H9 (cell line): ENCODE results near the gene NPAS1. TPM values are rescaled to one million over a fixed set of nuclear protein-coding genes. Genes with fewer than 3 reads are reported as not detected.

ENCODE experiments used
- DNase-seq: peaks from one replicate; pipeline ENCODE4 v3.0.0-alpha.2; 2017
- H2AFZ ChIP-seq: one replicate; pipeline ENCODE4 v1.6.1; 2013; ENCODE audit warnings: mild to moderate bottlenecking, low read length, control low read depth, moderate library complexity
- H2AK5ac ChIP-seq: 2 replicates; pipeline ENCODE4 v1.6.1; 2013; ENCODE audit warnings: low read length, control low read depth, mixed read lengths; ENCODE audit not compliant: insufficient read length
- H2BK120ac ChIP-seq: one replicate; pipeline ENCODE4 v1.6.1; 2013; ENCODE audit warnings: low read depth, mild to moderate bottlenecking, low read length, control low read depth, inconsistent platforms; ENCODE audit not compliant: poor library complexity, severe bottlenecking
- H2BK12ac ChIP-seq: 2 replicates; pipeline ENCODE4 v1.6.1; 2013; ENCODE audit warnings: low read length, control low read depth, mixed read lengths, low read depth; ENCODE audit not compliant: insufficient read length
- H2BK15ac ChIP-seq: 2 replicates; pipeline ENCODE4 v1.6.1; 2013; ENCODE audit warnings: low read depth, low read length, control low read depth
- H2BK20ac ChIP-seq: one replicate; pipeline ENCODE4 v1.6.1; 2013; ENCODE audit warnings: low read depth, mild to moderate bottlenecking, low read length, control low read depth, inconsistent platforms; ENCODE audit not compliant: poor library complexity, severe bottlenecking
- H2BK5ac ChIP-seq: 2 replicates; pipeline ENCODE4 v1.6.1; 2013; ENCODE audit warnings: low read length, control low read depth, mixed read lengths; ENCODE audit not compliant: insufficient read length
- H3K14ac ChIP-seq: 2 replicates; pipeline ENCODE4 v1.6.1; 2013; ENCODE audit warnings: low read length, control low read depth; ENCODE audit not compliant: insufficient read depth
- H3K18ac ChIP-seq: 2 replicates; pipeline ENCODE4 v1.6.1; 2013; ENCODE audit warnings: low read depth, mild to moderate bottlenecking, mixed read lengths, low read length, control low read depth; ENCODE audit not compliant: insufficient read length
- H3K23ac ChIP-seq: 2 replicates; pipeline ENCODE4 v1.6.1; 2013; ENCODE audit warnings: low read length, control low read depth, mixed read lengths, low read depth; ENCODE audit not compliant: insufficient read length
- H3K23me2 ChIP-seq: 2 replicates; pipeline ENCODE4 v1.6.1; 2013; ENCODE audit warnings: low read depth, mild to moderate bottlenecking, mixed read lengths, low read length, control low read depth; ENCODE audit not compliant: insufficient read length, poor library complexity, severe bottlenecking
- H3K27ac ChIP-seq: 2 replicates; pipeline ENCODE4 v1.5.1; 2013; ENCODE audit warnings: low read length, control low read depth, mixed read lengths, low read depth; ENCODE audit not compliant: insufficient read length
- H3K27me3 ChIP-seq: 2 replicates; pipeline ENCODE4 v1.6.1; 2013; ENCODE audit warnings: low read length, control low read depth, inconsistent platforms; ENCODE audit not compliant: insufficient read depth
- H3K4ac ChIP-seq: 2 replicates; pipeline ENCODE4 v1.6.1; 2013; ENCODE audit warnings: low read depth, mild to moderate bottlenecking, control low read depth, inconsistent platforms, low read length, moderate library complexity
- H3K4me1 ChIP-seq: 2 replicates; pipeline ENCODE4 v1.6.1; 2013; ENCODE audit warnings: low read length, control low read depth, inconsistent platforms; ENCODE audit not compliant: insufficient read depth
- H3K4me2 ChIP-seq: 2 replicates; pipeline ENCODE4 v1.6.1; 2013; ENCODE audit warnings: low read length, control low read depth, mixed read lengths; ENCODE audit not compliant: insufficient read length, insufficient read depth
- H3K56ac ChIP-seq: 2 replicates; pipeline ENCODE4 v1.6.1; 2013; ENCODE audit warnings: low read depth, mild to moderate bottlenecking, mixed read lengths, low read length, control low read depth; ENCODE audit not compliant: insufficient read length
- H3K79me1 ChIP-seq: 2 replicates; pipeline ENCODE4 v1.6.1; 2013; ENCODE audit warnings: low read depth, mild to moderate bottlenecking, moderate library complexity, low read length, control low read depth, inconsistent platforms; ENCODE audit not compliant: insufficient read depth, poor library complexity, severe bottlenecking
- H3K79me2 ChIP-seq: 2 replicates; pipeline ENCODE4 v1.6.1; 2013; ENCODE audit warnings: low read length, control low read depth, inconsistent platforms; ENCODE audit not compliant: insufficient read depth
- H3K9ac ChIP-seq: 2 replicates; pipeline ENCODE4 v1.6.1; 2013; ENCODE audit warnings: low read length, control low read depth, mixed read lengths; ENCODE audit not compliant: insufficient read length; ENCODE audit errors: extremely low read depth
- H3K9me3 ChIP-seq: one replicate; pipeline ENCODE4 v1.6.1; 2013; ENCODE audit warnings: low read depth, low read length, inconsistent platforms; ENCODE audit not compliant: control insufficient read depth
- H3T11ph ChIP-seq: one replicate; pipeline ENCODE4 v1.6.1; 2013; ENCODE audit warnings: mild to moderate bottlenecking, low read length, control low read depth, inconsistent platforms
- H4K20me1 ChIP-seq: one replicate; pipeline ENCODE4 v1.6.1; 2013; ENCODE audit not compliant: control insufficient read depth, insufficient read length, insufficient read depth
- H4K5ac ChIP-seq: 2 replicates; pipeline ENCODE4 v1.6.1; 2013; ENCODE audit warnings: low read depth, mild to moderate bottlenecking, mixed read lengths, low read length, control low read depth; ENCODE audit not compliant: insufficient read length
- H4K8ac ChIP-seq: replicated peaks from 2 replicates; pipeline ENCODE4 v1.6.1; 2013; ENCODE audit warnings: low read length, control low read depth, mixed read lengths, low read depth; ENCODE audit not compliant: insufficient read length
- H4K91ac ChIP-seq: 2 replicates; pipeline ENCODE4 v1.6.1; 2013; ENCODE audit warnings: low read depth, mild to moderate bottlenecking, moderate library complexity, mixed read lengths, low read length, control low read depth; ENCODE audit not compliant: insufficient read length
- H3K27ac Mint-ChIP-seq, 3 experiments: 2 replicates in 2 of 3; 3 replicates in 1 of 3; pipeline ENCODE4 v1.8.0; 2020 to 2021; ENCODE audit warnings: mixed read lengths in 3 of 3, mild to moderate bottlenecking in 1 of 3, moderate library complexity in 1 of 3
- H3K27me3 Mint-ChIP-seq: 2 replicates; pipeline ENCODE4 v1.8.0; 2021; ENCODE audit warnings: low read depth, mild to moderate bottlenecking, moderate library complexity, mixed read lengths
- H3K36me3 Mint-ChIP-seq, 3 experiments: 2 replicates in 2 of 3; 3 replicates in 1 of 3; pipeline ENCODE4 v1.8.0; 2020 to 2021; ENCODE audit warnings: low read depth in 3 of 3, mixed read lengths in 3 of 3; ENCODE audit not compliant: insufficient read depth in 1 of 3
- H3K4me1 Mint-ChIP-seq, 2 experiments: 2 replicates each; pipeline ENCODE4 v1.8.0; 2020; ENCODE audit warnings: mixed read lengths in 2 of 2
- H3K4me3 Mint-ChIP-seq, 2 experiments: 2 replicates in 1 of 2; 3 replicates in 1 of 2; pipeline ENCODE4 v1.8.0; 2020 to 2021; ENCODE audit warnings: mild to moderate bottlenecking in 2 of 2, mixed read lengths in 2 of 2, moderate library complexity in 1 of 2
- H3K9me3 Mint-ChIP-seq, 2 experiments: 2 replicates in 1 of 2; 3 replicates in 1 of 2; pipeline ENCODE4 v1.8.0; 2020; ENCODE audit warnings: mild to moderate bottlenecking in 2 of 2, mixed read lengths in 2 of 2, moderate library complexity in 1 of 2
- CTCF ChIP-seq: fragments of 200-600 bp; sonication (generic); conservative IDR thresholded peaks from 3 replicates; pipeline ENCODE4 v1.8.0; 2021; ENCODE audit warnings: antibody characterized with exemption, mild to moderate bottlenecking
- WGBS: extraction: QIAGEN DNeasy Blood & Tissue Kit; methylation state at CpG from one replicate; pipeline ENCODE4 v1.1.7; 2013; ENCODE audit warnings: missing lambda C conversion rate, low lambda C conversion rate, mixed read lengths; ENCODE audit not compliant: insufficient read length; ENCODE audit errors: extremely low coverage; 5-methylcytosine and 5-hydroxymethylcytosine counted together
- total RNA-seq: library from RNA; stranded (reverse); gene quantifications from 2 replicates; pipeline ENCODE4 v1.2.1, GENCODE V29; 2021

The NPAS1 gene
- total RNA-seq, 1 experiment from 2014 or later: 17.8 TPM

- no peaks in the 10 kb centered on the region for H3K4me1 ChIP-seq
- no peak overlapping the region for H3K4me2 ChIP-seq
- H3K4ac ChIP-seq: no peak overlapping the region
- no peak overlapping the region for H4K8ac ChIP-seq
- TF ChIP-seq CTCF: no peak
- H3K23ac ChIP-seq: no peak overlapping the region
- no peaks in the 10 kb centered on the region for H4K20me1 ChIP-seq
- H3K27me3 ChIP-seq: no peaks in the 10 kb centered on the region
- no peak for DNase-seq
- H2BK120ac ChIP-seq: no peak overlapping the region
- H2BK12ac ChIP-seq: no peak overlapping the region
- H2AK5ac ChIP-seq: no peak overlapping the region
- H3K18ac ChIP-seq: no peak overlapping the region
- no peak overlapping the region for H4K5ac ChIP-seq
- no peak overlapping the region for H2BK20ac ChIP-seq
- H3T11ph ChIP-seq: no peak overlapping the region
- no peak overlapping the region for H4K91ac ChIP-seq
- no peak overlapping the region for H3K14ac ChIP-seq
- H3K27ac Mint-ChIP-seq: no peak overlapping the region; a peak in 1 of 7 replicates
- H2AFZ ChIP-seq: no peak overlapping the region
- H3K27ac ChIP-seq: no peak overlapping the region
- H3K36me3 Mint-ChIP-seq: peaks cover 33 to 48% (median 45%) of the 10 kb centered on the region in 3 experiments; a peak in 6 of 7 replicates
- no peak overlapping the region for H3K56ac ChIP-seq
- H3K4me1 Mint-ChIP-seq: peaks cover 4 to 17% of the 10 kb centered on the region in 2 experiments; a peak in 3 of 4 replicates
- no peaks in the 10 kb centered on the region for H3K9me3 ChIP-seq
- no peak overlapping the region for H2BK5ac ChIP-seq
- no peak overlapping the region for H3K9ac ChIP-seq
- no peak overlapping the region for H3K4me3 Mint-ChIP-seq
- H3K79me2 ChIP-seq: no peaks in the 10 kb centered on the region
- no peaks in the 10 kb centered on the region for H3K9me3 Mint-ChIP-seq
- no peak overlapping the region for H2BK15ac ChIP-seq
- H3K27me3 Mint-ChIP-seq: no peaks in the 10 kb centered on the region
- no peaks in the 10 kb centered on the region for H3K79me1 ChIP-seq
- no CpG with 5 or more reads among the region's 7 CpGs for WGBS
- no peaks in the 10 kb centered on the region for H3K23me2 ChIP-seq
Observed at GRCh38 chr19:46999377-46999776, 20.3 kb upstream of the NPAS1 start.
